ENCODE measurements around the gene EIF2S3B.
"Not testable (repeated sequence)": the region's sequence is repeated elsewhere in the genome, so short reads cannot be mapped to it uniquely, and the experiment has no call there.

DNA sequence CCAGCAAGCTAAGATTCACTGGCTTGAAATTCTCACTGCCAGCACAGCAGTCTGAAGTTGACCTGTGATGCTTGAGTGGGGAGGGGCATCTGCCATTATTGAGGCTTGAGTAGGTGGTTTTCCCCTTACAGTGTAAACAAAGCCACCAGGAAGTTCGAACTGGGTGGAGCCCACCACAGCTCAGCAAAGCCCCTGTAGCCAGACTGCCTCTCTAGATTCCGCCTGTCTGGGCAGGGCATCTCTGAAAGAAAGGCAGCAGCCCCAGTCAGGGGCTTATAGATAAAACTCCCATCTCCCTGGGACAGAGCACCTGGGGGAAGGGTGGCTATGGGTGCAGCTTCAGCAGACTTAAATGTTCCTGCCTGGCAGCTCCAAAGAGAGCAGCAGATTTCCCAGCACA lies 23.8 kb upstream of the EIF2S3B start:
- TF ChIP-seq, protein P1, sequence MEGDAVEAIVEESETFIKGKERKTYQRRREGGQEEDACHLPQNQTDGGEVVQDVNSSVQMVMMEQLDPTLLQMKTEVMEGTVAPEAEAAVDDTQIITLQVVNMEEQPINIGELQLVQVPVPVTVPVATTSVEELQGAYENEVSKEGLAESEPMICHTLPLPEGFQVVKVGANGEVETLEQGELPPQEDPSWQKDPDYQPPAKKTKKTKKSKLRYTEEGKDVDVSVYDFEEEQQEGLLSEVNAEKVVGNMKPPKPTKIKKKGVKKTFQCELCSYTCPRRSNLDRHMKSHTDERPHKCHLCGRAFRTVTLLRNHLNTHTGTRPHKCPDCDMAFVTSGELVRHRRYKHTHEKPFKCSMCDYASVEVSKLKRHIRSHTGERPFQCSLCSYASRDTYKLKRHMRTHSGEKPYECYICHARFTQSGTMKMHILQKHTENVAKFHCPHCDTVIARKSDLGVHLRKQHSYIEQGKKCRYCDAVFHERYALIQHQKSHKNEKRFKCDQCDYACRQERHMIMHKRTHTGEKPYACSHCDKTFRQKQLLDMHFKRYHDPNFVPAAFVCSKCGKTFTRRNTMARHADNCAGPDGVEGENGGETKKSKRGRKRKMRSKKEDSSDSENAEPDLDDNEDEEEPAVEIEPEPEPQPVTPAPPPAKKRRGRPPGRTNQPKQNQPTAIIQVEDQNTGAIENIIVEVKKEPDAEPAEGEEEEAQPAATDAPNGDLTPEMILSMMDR (IDR thresholded peaks at IDR 0.05 in 8 of 11, conservative IDR thresholded peaks at IDR 0.05 in 3 of 11): not testable (repeated sequence)
- TF ChIP-seq POLR2A (IDR thresholded peaks at IDR 0.05): not testable (repeated sequence)

Data from spleen (tissue), 7 donors.